H1 (cell line): ENCODE data around the gene METRNL. TPM values are rescaled to one million over a fixed set of nuclear protein-coding genes. Genes with fewer than 3 reads are reported as not detected.

Source experiments
- CTCF ChIA-PET: fragments of 300-600 bp; sonication (Branson Sonifier 250); formaldehyde crosslinking; loops from one replicate; lab custom pipeline; 2021; ENCODE audit not compliant: partially characterized antibody; lab: Charles Lee
- POLR2A ChIA-PET: fragments of 300-600 bp; sonication (Branson Sonifier 250); formaldehyde crosslinking; loops from one replicate; lab custom pipeline; 2021; ENCODE audit warnings: inconsistent platforms; ENCODE audit not compliant: partially characterized antibody; lab: Charles Lee
- DNase-seq, 2 experiments: peaks; one replicate each; pipeline versions ENCODE4 v3.0.0 to v3.0.0-alpha.2; 2010 to 2022; ENCODE audit warnings: low spot score in 2 of 2, low read depth in 1 of 2, mixed read lengths in 1 of 2
- FAIRE-seq: peaks from 2 replicates; lab custom pipeline; 2011; peaks lifted over from hg19 to GRCh38; lab: Jason Lieb, UNC
- H2AFZ ChIP-seq: 2 replicates; pipeline ENCODE4 v1.8.1; 2012; ENCODE audit warnings: low read length, inconsistent platforms
- H2AK5ac ChIP-seq: 2 replicates; pipeline ENCODE4 v1.6.1; 2013; ENCODE audit warnings: low read depth, low read length
- H2BK120ac ChIP-seq: replicated peaks from 2 replicates; pipeline ENCODE3; 2013; ENCODE audit warnings: low read depth, low read length, inconsistent platforms
- H2BK12ac ChIP-seq: 2 replicates; pipeline ENCODE4 v1.6.1; 2013; ENCODE audit warnings: low read depth, low read length
- H2BK15ac ChIP-seq: 2 replicates; pipeline ENCODE4 v1.6.1; 2013; ENCODE audit warnings: low read length
- H2BK20ac ChIP-seq: 2 replicates; pipeline ENCODE4 v1.6.1; 2013; ENCODE audit warnings: low read length
- H2BK5ac ChIP-seq: 2 replicates; pipeline ENCODE4 v1.6.1; 2013; ENCODE audit warnings: low read depth, low read length
- H3K14ac ChIP-seq: 2 replicates; pipeline ENCODE4 v1.6.1; 2013; ENCODE audit warnings: inconsistent platforms; ENCODE audit not compliant: insufficient read length
- H3K18ac ChIP-seq: 2 replicates; pipeline ENCODE4 v1.6.1; 2013; ENCODE audit warnings: low read length; ENCODE audit errors: extremely low read depth
- H3K23ac ChIP-seq: 2 replicates; pipeline ENCODE4 v1.6.1; 2013; ENCODE audit warnings: inconsistent platforms; ENCODE audit not compliant: insufficient read length
- H3K23me2 ChIP-seq: 2 replicates; pipeline ENCODE4 v1.6.1; 2013; ENCODE audit warnings: low read depth, low read length
- H3K27ac ChIP-seq: 2 replicates; pipeline ENCODE4 v1.6.1; 2011; ENCODE audit warnings: low read depth, low read length, inconsistent platforms
- H3K27me3 ChIP-seq, 4 experiments: replicated peaks in 1 of 4; 1 replicate in 1 of 4; 2 replicates in 3 of 4; pipeline versions ENCODE4 v1.6.1 to v1.8.1; 2011 to 2013; ENCODE audit warnings: low read length in 3 of 4, mild to moderate bottlenecking in 3 of 4, inconsistent platforms in 2 of 4, mixed read lengths in 2 of 4, moderate library complexity in 1 of 4; ENCODE audit not compliant: control insufficient read depth in 3 of 4, insufficient read depth in 3 of 4; ENCODE audit errors: extremely low read depth in 1 of 4
- H3K36me3 ChIP-seq, 4 experiments: 2 replicates each; pipeline versions ENCODE4 v1.6.1 to v1.8.1; 2011 to 2013; ENCODE audit warnings: mild to moderate bottlenecking in 4 of 4, low read length in 3 of 4, moderate library complexity in 2 of 4, control low read depth in 1 of 4, inconsistent platforms in 1 of 4; ENCODE audit not compliant: insufficient read depth in 4 of 4, control insufficient read depth in 2 of 4
- H3K4ac ChIP-seq: replicated peaks from 2 replicates; pipeline ENCODE3; 2013; ENCODE audit warnings: low read length, low read depth, mixed read lengths, inconsistent platforms; ENCODE audit not compliant: insufficient read length
- H3K4me1 ChIP-seq, 4 experiments: replicated peaks in 1 of 4; 1 replicate in 1 of 4; 2 replicates in 3 of 4; pipeline versions ENCODE4 v1.6.1 to v1.8.1; 2011 to 2013; ENCODE audit warnings: low read length in 3 of 4, inconsistent platforms in 2 of 4, mixed read lengths in 1 of 4; ENCODE audit not compliant: insufficient read depth in 4 of 4, control insufficient read depth in 3 of 4
- H3K4me2 ChIP-seq, 2 experiments: 2 replicates each; pipeline versions ENCODE4 v1.6.1 to v1.8.1; 2011 to 2013; ENCODE audit warnings: low read depth in 2 of 2, low read length in 2 of 2, control low read depth in 1 of 2, inconsistent platforms in 1 of 2, mild to moderate bottlenecking in 1 of 2; ENCODE audit not compliant: insufficient read depth in 1 of 2
- H3K4me3 ChIP-seq, 4 experiments: fragments of 200-600, 300-600 bp in 1 of 4; sonication (generic), shearing (Covaris generic), sonication (Bioruptor Twin) in 1 of 4; 2 replicates each; pipeline versions ENCODE4 v1.5.1 to v1.8.1; 2011 to 2016; ENCODE audit warnings: low read length in 4 of 4, low read depth in 3 of 4, control low read depth in 2 of 4, inconsistent platforms in 2 of 4, mild to moderate bottlenecking in 2 of 4, mixed read lengths in 1 of 4, moderate library complexity in 1 of 4; ENCODE audit not compliant: insufficient read depth in 2 of 4; ENCODE audit errors: extremely low read depth in 1 of 4
- H3K56ac ChIP-seq: replicated peaks from 2 replicates; pipeline ENCODE3; 2013; ENCODE audit warnings: low read depth, mild to moderate bottlenecking, mixed read lengths, low read length, inconsistent platforms; ENCODE audit not compliant: insufficient read length
- H3K79me1 ChIP-seq: 2 replicates; pipeline ENCODE4 v1.6.1; 2013; ENCODE audit warnings: low read depth, low read length, control low read depth
- H3K79me2 ChIP-seq, 2 experiments: 2 replicates each; pipeline versions ENCODE4 v1.6.1 to v1.8.1; 2012 to 2013; ENCODE audit warnings: low read length in 2 of 2, mild to moderate bottlenecking in 2 of 2, inconsistent platforms in 1 of 2; ENCODE audit not compliant: insufficient read depth in 2 of 2, control insufficient read depth in 1 of 2
- H3K9ac ChIP-seq, 4 experiments: replicated peaks in 1 of 4; 1 replicate in 1 of 4; 2 replicates in 3 of 4; pipeline versions ENCODE4 v1.6.1 to v1.8.1; 2011 to 2013; ENCODE audit warnings: low read depth in 3 of 4, low read length in 3 of 4, control low read depth in 2 of 4, mild to moderate bottlenecking in 2 of 4, moderate library complexity in 2 of 4, inconsistent platforms in 1 of 4; ENCODE audit errors: extremely low read depth in 1 of 4
- H3K9me3 ChIP-seq, 2 experiments: 2 replicates each; pipeline versions ENCODE4 v1.6.1 to v1.8.1; 2012 to 2013; ENCODE audit warnings: mild to moderate bottlenecking in 2 of 2, moderate library complexity in 2 of 2, control low read depth in 1 of 2, inconsistent platforms in 1 of 2, low read depth in 1 of 2, low read length in 1 of 2, mixed read lengths in 1 of 2; ENCODE audit not compliant: insufficient read depth in 2 of 2
- H4K20me1 ChIP-seq, 2 experiments: replicated peaks in 1 of 2; 2 replicates each; pipeline versions ENCODE3 to v1.8.1; 2011 to 2013; ENCODE audit warnings: inconsistent platforms in 2 of 2, low read length in 2 of 2, mild to moderate bottlenecking in 1 of 2; ENCODE audit not compliant: insufficient read depth in 2 of 2, control insufficient read depth in 1 of 2
- H4K5ac ChIP-seq: 2 replicates; pipeline ENCODE4 v1.6.1; 2013; ENCODE audit warnings: low read length, low read depth, mixed read lengths, inconsistent platforms; ENCODE audit not compliant: insufficient read length
- H4K8ac ChIP-seq: 2 replicates; pipeline ENCODE4 v1.8.0; 2013; ENCODE audit warnings: mild to moderate bottlenecking, moderate library complexity, low read length, inconsistent platforms; ENCODE audit not compliant: insufficient read depth; ENCODE audit errors: extremely low read depth
- H4K91ac ChIP-seq: replicated peaks from 2 replicates; pipeline ENCODE3; 2013; ENCODE audit warnings: low read length, mixed read lengths, inconsistent platforms; ENCODE audit not compliant: insufficient read length
- CHD1 ChIP-seq: IDR thresholded peaks from 2 replicates; pipeline ENCODE4 v1.6.1; 2012; ENCODE audit warnings: low read depth, low read length, improper control_type of control experiment
- ZNF274 ChIP-seq: IDR thresholded peaks from 2 replicates; pipeline ENCODE4 v1.7.0; 2012; ENCODE audit warnings: low read length, borderline replicate concordance; ENCODE audit errors: extremely low read depth
- WGBS, 2 experiments: shearing (Covaris generic) in 1 of 2; methylation state at CpG; one replicate each; pipeline versions ENCODE4 v1.1.6 to v1.1.7; 2013 to 2015; ENCODE audit warnings: low lambda C conversion rate in 2 of 2, mixed read lengths in 2 of 2, inconsistent platforms in 1 of 2, low coverage in 1 of 2, missing lambda C conversion rate in 1 of 2; ENCODE audit not compliant: insufficient replicate concordance in 2 of 2, insufficient coverage in 1 of 2, insufficient read length in 1 of 2; ENCODE audit errors: extremely low coverage in 1 of 2, missing lambda C conversion rate in 1 of 2; 5-methylcytosine and 5-hydroxymethylcytosine counted together
- polyA plus RNA-seq, 7 experiments: library from polyadenylated mRNA; depleted of rRNA in 3 of 7; stranded (reverse) in 5 of 7; unstranded in 2 of 7; fragments of >200 nt in 5 of 7; fragments of 200-250 nt in 2 of 7; gene quantifications; 1 replicate in 5 of 7; 2 replicates in 1 of 7; 4 replicates in 1 of 7; pipeline versions ENCODE4 v1.2.1 to v1.2.3, GENCODE V29; 2011 to 2013; ENCODE audit warnings: missing spikeins in 2 of 7, mixed read lengths in 2 of 7
- total RNA-seq: library from RNA; stranded (reverse); fragmentation: NEBNext Ultra II Directional; extraction: Animal tissue kit (Norgen Biotek cat#: 25700); gene quantifications from 2 replicates; pipeline ENCODE4 v1.2.1, GENCODE V29; 2021

Gene METRNL
- total and polyA plus RNA-seq, 2 of the 8 experiments (the other 6 are each of a cell fraction or from before 2014, with no cell fraction given), result 13.9 to 14.2 TPM

DNA sequence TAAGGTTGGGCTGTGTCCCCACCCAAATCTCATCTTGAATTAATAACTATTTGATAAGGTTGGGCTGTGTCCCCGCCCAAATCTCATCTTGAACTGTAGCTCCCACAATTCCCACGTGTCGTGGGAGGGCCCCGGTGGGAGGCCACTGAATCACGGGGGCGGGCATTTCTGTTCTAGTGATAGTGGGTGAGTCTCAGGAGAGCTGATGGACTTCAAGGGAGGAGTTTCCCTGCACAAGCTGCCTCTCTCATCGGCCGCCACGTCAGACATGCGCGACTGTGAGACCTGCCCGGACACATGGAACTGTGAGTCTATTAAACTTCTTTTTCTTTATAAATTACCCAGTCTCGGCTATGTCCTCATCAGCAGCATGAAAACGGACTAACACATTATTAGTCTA is 44.9 kb upstream of the METRNL start:
- CTCF ChIA-PET, result interaction anchor here (1.8 kb wide), 1 partner anchor 71 kb away, joined by 6 read pairs; no protein-coding TSS in a partner anchor
- Histone ChIP-seq H2AFZ (no peak overlapping the region), H3K4ac (no peak overlapping the region), H3K56ac (no peak overlapping the region), H3K9me3 (peaks cover 0 to 9% of the 10 kb centered on the region in 2 experiments; a peak in 2 of 4 replicates), H4K20me1 (no peaks in the 10 kb centered on the region), H3K4me1 (no peaks in the 10 kb centered on the region; a peak in 1 of 7 replicates), H3K23ac (no peak overlapping the region), H3K79me1 (no peaks in the 10 kb centered on the region), H2BK20ac (no peak overlapping the region), H2BK120ac (no peak overlapping the region), H2BK5ac (no peak overlapping the region), H3K79me2 (no peaks in the 10 kb centered on the region), H3K36me3 (no peaks in the 10 kb centered on the region), H4K5ac (no peak overlapping the region), H3K23me2 (no peaks in the 10 kb centered on the region), H2BK15ac (no peak overlapping the region), H3K4me2 (no peak overlapping the region), H3K14ac (no peak overlapping the region), H3K18ac (no peak overlapping the region), H3K27me3 (no peaks in the 10 kb centered on the region), H3K9ac (no peak overlapping the region), H2AK5ac (no peak overlapping the region), H3K27ac (no peak overlapping the region), H3K4me3 (no peak overlapping the region), H4K8ac (no peak overlapping the region), H4K91ac (no peak overlapping the region), H2BK12ac (no peak overlapping the region)
- no peak for FAIRE-seq
- 89% methylated on average over 14 of the region's 14 CpGs; no CpG with 5 or more reads in 1 of the 2 experiments for WGBS, 2 experiments
- no peak for DNase-seq
- TF ChIP-seq CHD1 (no peak), ZNF274 (no peak)
- POLR2A ChIA-PET, result interaction anchor here (0.6 kb wide), 1 partner anchor 107 kb away, joined by 3 read pairs; no protein-coding TSS in a partner anchor
